HG03354 (cell line): Measurements from ENCODE around the gene FUNDC1.
"Not testable (repeated sequence)": the region's sequence is repeated elsewhere in the genome, so short reads cannot be mapped to it uniquely, and the experiment has no call there.

ENCODE experiments used
- ATAC-seq: cut with Tn5 transposase; IDR thresholded peaks from one replicate; pipeline ENCODE4 v1.9.1; 2021; ENCODE audit warnings: mild to moderate bottlenecking; ENCODE audit not compliant: unreplicated experiment, poor library complexity, severe bottlenecking

The FUNDC1 gene

GRCh38 chrX:44542567-44543325, at the start of gene FUNDC1:
TSS of gene FUNDC1 (minus strand) at chrX:44542859. CDS start at chrX:44542832, 27 bp downstream.
- peak; percentile 98 for ATAC-seq

DNA sequence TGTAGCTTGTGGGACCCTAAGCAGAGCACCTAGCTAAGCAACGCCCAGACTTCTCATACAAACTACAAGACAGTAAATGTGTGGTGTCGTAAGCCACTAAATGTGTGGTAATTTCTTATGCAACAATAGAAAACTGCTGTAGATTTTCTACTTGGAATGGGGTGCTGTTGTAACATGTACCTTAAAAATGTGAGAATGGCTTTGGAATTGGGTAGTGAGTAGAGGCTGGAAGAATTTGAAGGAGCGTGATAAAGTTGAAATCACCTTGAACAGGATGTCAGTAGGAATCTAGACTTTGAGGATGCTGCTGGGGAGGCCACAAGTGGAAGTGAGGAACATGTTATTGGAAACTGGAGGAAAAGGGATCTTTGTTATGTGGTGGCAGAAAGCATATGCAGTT, 43.2 kb upstream of the FUNDC1 start:
- no peak for ATAC-seq

DNA sequence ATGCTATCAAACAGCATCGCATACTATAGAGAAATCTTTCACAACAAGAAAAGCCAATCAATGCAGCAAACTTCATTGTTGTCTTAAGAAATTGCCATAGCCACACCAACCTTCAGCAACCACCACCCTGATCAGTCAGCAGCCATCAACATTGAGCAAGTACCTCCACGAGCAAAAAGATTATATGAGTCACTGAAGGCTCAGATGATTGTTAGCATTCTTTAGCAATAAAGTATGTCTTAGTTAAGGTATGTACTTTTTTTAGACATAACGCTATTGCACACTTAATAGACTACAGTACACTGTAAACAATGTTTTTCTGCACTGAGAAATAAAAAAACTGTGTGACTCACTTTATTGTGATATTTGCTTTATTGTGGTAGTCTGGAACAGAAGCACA, 37.8 kb upstream of the FUNDC1 start:
- ATAC-seq: no peak

DNA sequence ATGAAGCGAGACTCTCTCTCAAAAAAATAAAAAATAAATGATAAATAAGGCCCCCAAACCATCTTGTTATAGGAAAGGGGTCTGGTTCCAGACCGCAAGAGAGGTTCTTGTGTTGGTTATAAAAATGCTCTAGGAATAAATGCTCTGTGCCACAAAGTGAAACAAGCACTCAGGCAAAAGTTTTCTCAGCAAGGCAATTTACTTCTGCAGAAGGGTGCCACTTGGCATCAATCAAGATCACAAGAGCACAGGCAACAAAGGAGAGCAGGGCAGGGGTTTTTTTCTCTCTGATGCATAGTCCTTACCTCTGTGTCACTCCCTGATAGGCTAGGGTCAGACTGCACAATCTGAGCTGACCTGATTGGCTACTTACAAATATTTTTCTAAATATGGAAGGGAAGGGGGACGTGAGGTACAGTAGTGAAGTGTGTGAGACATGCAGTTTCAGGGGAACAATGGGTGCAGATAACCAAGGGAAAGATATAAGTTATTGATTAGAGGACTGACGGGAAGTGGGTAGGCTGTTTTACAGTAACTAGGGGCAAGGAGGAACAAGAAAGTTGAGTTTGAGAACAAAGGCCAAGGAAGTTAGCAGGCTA, 29.8 kb upstream of the FUNDC1 start:
- ATAC-seq: no peak

DNA sequence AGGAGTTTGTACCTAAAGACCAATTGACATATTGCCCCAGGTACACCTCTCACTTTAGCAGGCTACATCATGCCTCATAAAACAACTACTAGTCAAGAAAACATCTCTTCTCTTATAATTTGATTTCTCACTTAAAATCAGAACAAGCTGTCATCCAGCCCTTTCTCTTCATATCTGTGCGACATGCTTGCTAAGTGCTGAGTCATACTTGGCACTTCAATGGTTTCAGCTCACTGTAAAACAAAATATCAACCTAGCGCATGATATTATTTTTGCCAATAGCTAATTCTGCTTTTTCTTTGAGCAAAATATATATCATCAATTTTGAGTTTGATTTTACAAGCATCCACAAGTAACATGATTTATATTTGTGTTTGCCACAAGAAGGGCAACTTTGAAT, 27.9 kb upstream of the FUNDC1 start:
- no peak for ATAC-seq

DNA sequence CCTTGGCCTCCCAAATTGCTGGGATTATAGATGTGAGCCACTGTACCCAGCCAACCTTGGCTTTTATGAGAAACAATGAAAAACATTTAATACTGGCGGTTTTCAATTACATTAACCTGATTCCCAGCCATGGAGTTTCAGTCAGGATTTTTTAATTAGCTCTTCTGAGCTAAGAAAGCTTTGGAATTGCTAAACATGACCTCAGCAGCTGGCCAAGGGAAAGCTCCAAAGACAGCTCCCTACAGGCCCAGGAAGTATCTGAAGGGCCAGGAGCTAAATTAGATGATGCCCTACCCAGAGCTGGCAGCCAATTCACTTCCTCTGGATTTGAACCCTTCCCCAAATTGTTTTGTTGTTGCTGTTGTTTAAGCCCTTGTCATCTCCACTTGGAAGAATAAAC, 26.5 kb upstream of the FUNDC1 start:
- no peak for ATAC-seq

DNA sequence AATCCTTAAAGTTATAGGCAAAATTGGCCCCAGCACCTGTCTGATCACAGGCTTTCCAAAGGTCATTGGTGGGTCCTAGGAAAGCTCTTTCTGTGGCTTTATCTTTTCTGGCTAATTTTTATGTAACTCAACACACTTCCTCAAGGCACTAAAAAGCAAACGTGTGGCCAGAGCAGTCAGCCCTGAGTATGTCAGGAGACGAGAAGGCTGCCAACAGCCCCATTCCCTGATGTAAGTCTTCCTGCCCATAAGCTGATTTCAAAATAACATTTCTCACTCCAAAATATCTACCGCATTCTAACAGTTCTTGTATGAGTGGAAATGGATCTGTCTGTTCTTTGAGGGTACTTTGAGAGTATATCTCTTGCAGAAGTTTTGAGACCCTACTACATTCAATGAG, 25.5 kb upstream of the FUNDC1 start:
- ATAC-seq: no peak

DNA sequence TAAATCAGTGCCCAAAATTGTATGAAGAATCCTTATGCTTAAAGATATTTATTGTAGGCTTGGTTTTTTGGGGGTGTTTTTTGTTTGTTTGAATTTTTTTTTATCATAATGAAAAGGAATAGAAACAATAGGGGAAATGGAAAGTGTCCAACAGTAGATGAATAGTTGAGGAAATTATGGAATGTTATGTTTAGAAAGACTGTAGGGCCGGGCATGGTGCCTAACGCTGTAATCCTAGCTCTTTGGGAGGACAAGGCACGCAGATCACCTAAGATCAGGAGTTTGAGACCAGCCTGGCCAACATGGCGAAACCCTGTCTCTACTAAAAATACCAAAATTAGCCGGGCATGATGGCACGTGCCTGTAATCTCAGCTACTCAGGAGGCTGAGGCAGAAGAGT, 19.2 kb upstream of the FUNDC1 start:
- ATAC-seq: not testable (repeated sequence)

DNA sequence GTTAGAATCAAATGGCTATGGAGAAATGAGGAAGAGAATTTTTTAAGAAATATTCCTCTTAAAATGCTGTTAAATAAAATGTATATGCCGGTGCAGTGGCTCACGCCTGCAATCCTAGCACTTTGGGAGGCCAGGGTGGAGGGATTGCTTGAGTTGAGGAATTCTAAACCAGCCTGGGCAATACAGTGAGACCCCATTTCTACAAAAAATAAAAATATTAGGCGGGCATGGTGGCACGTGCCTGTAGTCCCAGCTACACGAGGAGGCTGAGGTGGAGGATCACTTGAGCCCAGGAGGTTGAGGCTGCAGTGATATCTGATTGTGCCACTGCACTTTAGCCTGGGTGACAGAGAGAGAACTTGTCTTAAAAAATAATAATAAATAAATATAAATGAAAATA, 7.9 kb upstream of the FUNDC1 start:
- ATAC-seq: no peak

DNA sequence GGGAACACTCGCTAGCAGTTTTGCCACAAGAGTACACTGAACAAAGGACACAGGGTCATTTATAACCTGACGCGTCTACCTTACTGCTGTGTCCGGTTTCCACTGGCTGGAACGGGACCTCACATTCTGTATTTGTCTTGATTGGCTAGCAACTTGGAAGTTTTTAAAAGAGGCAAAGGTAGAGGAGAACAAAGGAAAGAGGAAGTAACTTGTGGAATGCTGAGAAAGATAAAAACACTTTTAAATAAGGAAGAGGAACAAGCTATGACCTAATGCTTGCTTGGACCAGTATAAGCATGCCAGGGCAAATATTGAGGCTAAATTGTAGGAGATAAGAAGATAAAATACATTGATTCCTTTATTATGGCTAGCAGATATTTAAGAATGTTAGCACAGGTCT, 2.8 kb upstream of the FUNDC1 start:
- ATAC-seq: not testable (repeated sequence)

DNA sequence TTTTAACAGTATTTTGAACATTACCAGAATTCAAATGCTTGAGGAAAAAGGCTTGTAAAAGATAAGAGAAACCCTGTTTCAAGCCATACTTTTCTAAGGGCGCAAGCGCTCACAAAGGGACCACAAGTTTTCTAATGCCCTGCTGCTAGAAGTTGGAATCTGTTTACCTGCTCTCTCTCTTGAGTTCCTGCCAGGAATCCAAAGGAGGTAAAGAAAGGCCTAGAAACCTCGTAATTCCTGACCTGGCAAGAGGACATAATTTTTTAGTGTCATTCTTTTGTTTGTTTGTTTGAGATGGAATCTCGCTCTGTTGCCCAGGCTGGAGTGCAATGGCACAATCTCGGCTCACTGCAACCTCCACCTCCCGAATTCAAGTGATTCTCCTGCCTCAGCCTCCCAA, 1.4 kb upstream of the FUNDC1 start:
- no peak for ATAC-seq

GRCh38 chrX:44536198-44536597, 6.5 kb downstream of the FUNDC1 start:
- ATAC-seq: no peak

DNA sequence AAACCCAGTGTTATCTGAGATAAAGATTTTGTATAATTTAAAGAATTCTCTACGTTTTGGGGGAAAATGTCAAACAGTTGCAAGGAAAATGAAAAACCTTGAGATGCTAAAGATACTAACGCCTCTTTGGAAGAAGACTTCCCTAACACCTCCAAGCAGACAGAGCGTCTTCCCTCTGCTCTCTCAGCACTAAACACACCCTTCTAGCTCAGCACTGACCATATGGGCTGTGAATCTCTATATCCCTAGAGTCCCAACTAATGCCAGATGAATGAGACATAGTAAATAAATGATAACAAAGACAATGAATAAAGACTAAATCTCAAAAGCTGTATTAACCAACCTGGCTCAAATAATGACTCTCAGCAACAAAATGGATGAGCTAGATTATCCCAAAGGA, 13.3 kb downstream of the FUNDC1 start:
- ATAC-seq: no peak

- ATAC-seq: no peak
These were observed 28.4 kb downstream of the FUNDC1 start for GRCh38 chrX:44514272-44514671.

GRCh38 chrX:44507292-44507691, 35.4 kb downstream of the FUNDC1 start:
- no peak for ATAC-seq

DNA sequence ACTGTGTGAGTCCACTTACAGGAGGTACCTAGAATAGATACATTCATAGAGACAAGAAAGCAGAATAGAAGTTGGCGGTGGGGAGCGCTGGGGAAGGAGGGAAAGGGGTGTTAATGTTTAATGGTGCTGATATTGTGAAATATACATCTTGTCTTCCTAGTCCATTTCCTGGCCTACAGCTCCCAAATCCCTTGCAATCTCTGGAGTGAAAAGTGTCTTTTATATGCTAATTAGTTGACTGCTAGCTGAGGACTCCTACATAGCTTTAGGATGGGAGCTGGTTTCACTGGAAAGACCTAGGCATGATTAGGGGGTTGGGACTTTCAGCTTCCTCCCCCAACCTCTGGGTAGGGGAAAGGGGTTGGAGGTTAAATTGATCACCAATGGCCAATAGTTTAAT, 36.0 kb downstream of the FUNDC1 start:
- no peak for ATAC-seq

- no peak for ATAC-seq
These were observed 39.1 kb downstream of the FUNDC1 start for GRCh38 chrX:44503560-44503959.

DNA sequence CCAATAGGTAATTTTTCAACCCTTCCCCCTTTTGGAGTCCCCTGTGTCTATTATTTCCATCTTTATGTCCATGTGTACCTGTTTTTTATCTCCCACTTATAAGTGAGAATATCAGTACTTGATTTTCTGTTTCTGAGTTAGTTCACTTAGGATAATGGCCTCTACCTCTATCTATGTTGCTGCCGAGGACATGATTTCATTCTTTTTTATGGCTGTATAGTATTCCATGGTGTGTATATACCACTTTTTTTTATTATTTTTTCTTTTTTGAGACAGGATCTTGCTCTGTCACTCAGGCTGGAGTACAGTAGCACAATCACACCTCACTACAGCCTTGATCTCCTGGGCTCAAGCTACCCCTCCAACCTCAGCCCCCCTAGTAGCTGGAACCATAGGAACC, 47.6 kb downstream of the FUNDC1 start:
- ATAC-seq: no peak

DNA sequence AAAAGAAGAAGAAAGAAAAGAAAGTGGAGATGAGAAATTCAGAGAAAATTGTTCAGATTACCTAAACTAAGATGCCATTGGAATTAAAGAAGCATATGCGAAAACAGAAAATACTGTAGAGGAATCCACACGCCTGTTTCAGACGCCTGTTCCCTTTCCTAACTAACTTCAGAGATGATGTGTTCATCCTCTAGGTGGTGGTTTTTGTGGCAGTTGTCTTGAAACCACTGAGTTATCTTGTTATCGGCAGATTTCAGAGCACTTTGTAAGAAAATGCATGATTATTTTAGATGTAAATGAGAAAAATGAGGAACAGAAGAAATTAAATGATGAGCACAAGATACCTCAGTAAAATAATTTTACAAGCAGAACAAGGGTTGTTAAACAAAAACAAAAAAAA, 48.3 kb downstream of the FUNDC1 start:
- ATAC-seq: no peak

- no peak for ATAC-seq
These were observed 53.1 kb downstream of the FUNDC1 start for GRCh38 chrX:44489515-44489914.

GRCh38 chrX:44484607-44485146, 58.0 kb downstream of the FUNDC1 start:
- ATAC-seq: no peak
